IMR-90 (cell line): ENCODE measurements around the gene ZCCHC24.

Experiments used
- CTCF ChIP-seq: conservative IDR thresholded peaks from 2 replicates; pipeline ENCODE4 v1.5.1; 2012; ENCODE audit warnings: mild to moderate bottlenecking, low read depth, low read length, improper control_type of control experiment
- RFX5 ChIP-seq: IDR thresholded peaks from 2 replicates; pipeline ENCODE4 v1.8.0; 2012; ENCODE audit warnings: low read depth, mild to moderate bottlenecking, low read length, moderate library complexity

DNA sequence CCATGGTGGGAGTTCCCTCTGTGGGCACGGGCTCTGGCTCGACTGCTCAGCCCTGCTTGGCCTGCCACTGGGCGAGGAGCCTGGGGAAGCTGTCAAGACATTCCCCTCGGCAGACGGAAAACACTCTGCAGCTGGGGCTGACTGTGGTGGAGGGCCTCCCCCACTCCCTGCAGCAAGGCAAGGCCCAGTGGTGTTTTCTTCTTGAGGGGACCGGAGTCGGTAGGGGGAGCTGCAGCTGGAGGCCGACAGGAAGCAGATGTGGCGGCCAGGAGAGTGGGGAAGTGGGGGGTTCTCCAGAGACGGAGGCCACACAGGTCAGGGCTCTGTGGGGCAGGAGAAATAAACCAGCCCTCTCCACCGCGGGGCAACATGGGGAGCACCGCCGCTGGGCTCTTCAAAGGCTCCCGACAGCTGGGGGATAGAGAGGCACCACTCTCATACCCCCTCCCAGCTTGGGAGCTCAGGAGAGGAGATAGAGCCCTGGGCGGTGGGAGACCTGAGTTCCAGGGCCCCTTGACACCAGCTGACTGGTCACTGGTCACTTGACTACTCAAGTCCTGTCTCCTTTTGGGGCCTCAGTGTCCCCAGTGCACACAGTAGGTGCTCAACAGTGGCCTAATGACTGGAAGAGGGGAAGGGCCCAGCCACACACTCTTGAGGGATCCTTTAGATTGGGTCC, 54.7 kb downstream of the ZCCHC24 start:
- no peak for TF ChIP-seq RFX5
- TF ChIP-seq CTCF: no peak
